Prostate gland (tissue), 2 donors: Measurements from ENCODE around the gene FBXL7. TPM values are rescaled to one million over a fixed set of nuclear protein-coding genes. Genes with fewer than 3 reads are reported as not detected.

Experiments
- DNase-seq: peaks from one replicate; pipeline ENCODE4 v3.0.0-alpha.2; 2019; ENCODE audit warnings: low spot score
- H3K27ac ChIP-seq, 2 donors: fragments of 200-600 bp; sonication (generic); 2 replicates each; pipeline ENCODE4 v1.5.1; 2017 to 2019
- H3K27me3 ChIP-seq: fragments of 200-600 bp; sonication (generic); replicated peaks from 2 replicates; pipeline ENCODE4 v1.5.1; 2019; ENCODE audit not compliant: insufficient read depth
- H3K36me3 ChIP-seq, 2 donors: fragments of 200-600 bp; sonication (generic); 1 replicate in 1 of 2; 2 replicates in 1 of 2; pipeline versions ENCODE4 v1.5.1 to v1.8.1; 2017 to 2019
- H3K4me1 ChIP-seq: fragments of 200-600 bp; sonication (generic); replicated peaks from 2 replicates; pipeline ENCODE4 v1.5.1; 2019
- H3K4me3 ChIP-seq, 2 donors: fragments of 200-600 bp; sonication (generic); 2 replicates each; pipeline ENCODE4 v1.5.1; 2017 to 2019
- H3K9me3 ChIP-seq: fragments of 200-600 bp; sonication (generic); 2 replicates; pipeline ENCODE4 v1.5.1; 2017
- CTCF ChIP-seq, 4 experiments: fragments of 200-600 bp in 2 of 4; fragments of 450-650 bp in 2 of 4; sonication (generic) in 2 of 4; IDR thresholded peaks; 1 replicate in 3 of 4; 2 replicates in 1 of 4; pipeline ENCODE4 v1.5.1; 2016 to 2019; ENCODE audit warnings: antibody characterized with exemption in 4 of 4, mild to moderate bottlenecking in 2 of 4, moderate library complexity in 2 of 4
- POLR2A ChIP-seq: fragments of 450-650 bp; IDR thresholded peaks from one replicate; pipeline ENCODE4 v1.6.1; 2016; ENCODE audit warnings: antibody characterized with exemption, mild to moderate bottlenecking
- POLR2AphosphoS5 ChIP-seq: sonication (generic); formaldehyde crosslinking; IDR thresholded peaks from one replicate; pipeline ENCODE4 v1.6.1; 2017; ENCODE audit warnings: antibody characterized with exemption
- WGBS: methylation state at CpG from one replicate; pipeline ENCODE4 v1.1.5; 2018; 5-methylcytosine and 5-hydroxymethylcytosine counted together
- intact Hi-C: fragments of 100-400 bp; cut with DNase I; formaldehyde crosslinking; loops from one replicate; pipeline ENCODE4 v1.14.2; 2022
- total RNA-seq, 2 donors: library from RNA; depleted of rRNA; stranded (reverse); fragments of >200 nt; gene quantifications; one replicate each; pipeline ENCODE4 v1.1.0, GENCODE V29; 2016

FBXL7 gene
- total RNA-seq, 2 donors from 2014 or later = 21.2 to 24.2 TPM

- intact Hi-C loops = no loop called here
- TF ChIP-seq CTCF (IDR thresholded peaks at IDR 0.05) = no peak
- TF ChIP-seq POLR2AphosphoS5 = no peak
- TF ChIP-seq POLR2A = no peak
- 86% methylated on average over 2 of the region's 2 CpGs for WGBS
These were observed 127.7 kb downstream of the FBXL7 start for GRCh38 chr5:15627647-15628046.

GRCh38 chr5:15630441-15630840 lies 130.5 kb downstream of the FBXL7 start:
- TF ChIP-seq CTCF (IDR thresholded peaks at IDR 0.05) = no peak
- no peak for TF ChIP-seq POLR2AphosphoS5
- no peak for TF ChIP-seq POLR2A

More at GRCh38 chr5:15627647-15628046, 127.7 kb downstream of the FBXL7 start:
- H3K36me3 ChIP-seq = no peaks in the 10 kb centered on the region
- H3K4me3 ChIP-seq = no peak overlapping the region
- no peaks in the 10 kb centered on the region for H3K4me1 ChIP-seq
- no peaks in the 10 kb centered on the region for H3K9me3 ChIP-seq
- DNase-seq = no peak
- no peak overlapping the region for H3K27ac ChIP-seq
- no peaks in the 10 kb centered on the region for H3K27me3 ChIP-seq

GRCh38 chr5:15634591-15635288 lies 134.8 kb downstream of the FBXL7 start:
- WGBS = 94% methylated on average over 4 of the region's 4 CpGs
- Histone ChIP-seq H3K9me3 (no peaks in the 10 kb centered on the region), H3K4me3 (no peak overlapping the region), H3K4me1 (no peaks in the 10 kb centered on the region), H3K27me3 (no peaks in the 10 kb centered on the region), H3K27ac (no peak overlapping the region), H3K36me3 (no peaks in the 10 kb centered on the region)
- TF ChIP-seq POLR2AphosphoS5 = no peak
- no peak for TF ChIP-seq CTCF (IDR thresholded peaks at IDR 0.05)
- no peak for TF ChIP-seq POLR2A
- intact Hi-C loops = no loop called here
- no peak for DNase-seq

More at GRCh38 chr5:15630441-15630840, 130.5 kb downstream of the FBXL7 start:
- intact Hi-C loops = no loop called here
- Histone ChIP-seq H3K9me3 (no peaks in the 10 kb centered on the region), H3K36me3 (no peaks in the 10 kb centered on the region), H3K27ac (no peak overlapping the region), H3K4me3 (no peak overlapping the region), H3K4me1 (no peaks in the 10 kb centered on the region), H3K27me3 (no peaks in the 10 kb centered on the region)
- DNase-seq = no peak

- no peak for TF ChIP-seq POLR2AphosphoS5
- no peak for TF ChIP-seq CTCF (IDR thresholded peaks at IDR 0.05)
- no peak for TF ChIP-seq POLR2A
- Histone ChIP-seq H3K9me3 (no peaks in the 10 kb centered on the region), H3K4me3 (no peak overlapping the region), H3K27ac (no peak overlapping the region), H3K27me3 (no peaks in the 10 kb centered on the region), H3K4me1 (no peaks in the 10 kb centered on the region), H3K36me3 (no peaks in the 10 kb centered on the region)
- DNase-seq = no peak
- WGBS = 93% methylated on average over 1 of the region's 1 CpG
- intact Hi-C loops = no loop called here
These were observed 135.3 kb downstream of the FBXL7 start for GRCh38 chr5:15635289-15635616.

- DNase-seq = no peak
- no peaks in the 10 kb centered on the region for H3K4me1 ChIP-seq
- intact Hi-C loops = no loop called here
- no peak overlapping the region for H3K27ac ChIP-seq
- no peaks in the 10 kb centered on the region for H3K9me3 ChIP-seq
- H3K4me3 ChIP-seq = no peak overlapping the region
- H3K27me3 ChIP-seq = no peaks in the 10 kb centered on the region
- WGBS = 97% methylated on average over 1 of the region's 1 CpG
- no peaks in the 10 kb centered on the region for H3K36me3 ChIP-seq
- no peak for TF ChIP-seq POLR2AphosphoS5
- TF ChIP-seq CTCF (IDR thresholded peaks at IDR 0.05) = no peak
- TF ChIP-seq POLR2A = no peak
These were observed 137.4 kb downstream of the FBXL7 start for GRCh38 chr5:15637345-15637744.
